Body of pancreas (tissue), 4 donors: ENCODE results near the gene KIF5B. TPM values are rescaled to one million over a fixed set of nuclear protein-coding genes. Genes with fewer than 3 reads are reported as not detected.
"Not testable (repeated sequence)": the region's sequence is repeated elsewhere in the genome, so short reads cannot be mapped to it uniquely, and the experiment has no call there.

Source experiments
- ATAC-seq: fragments of 150-250 bp; one replicate; pipeline ENCODE4 v1.9.1; 2016
- DNase-seq, 4 donors: peaks; one replicate each; pipeline ENCODE4 v3.0.0-alpha.2; 2019
- H3K27ac ChIP-seq, 4 donors: fragments of 200-600 bp; sonication (generic); 1 replicate in 3 of 4; 2 replicates in 1 of 4; pipeline versions ENCODE4 v1.5.1 to v1.6.1; 2016 to 2019; ENCODE audit warnings: mild to moderate bottlenecking in 1 of 4, mixed read lengths in 1 of 4, moderate library complexity in 1 of 4
- H3K27me3 ChIP-seq, 2 donors: fragments of 200-600 bp; sonication (generic); one replicate each; pipeline ENCODE4 v1.6.0; 2016; ENCODE audit warnings: mild to moderate bottlenecking in 1 of 2
- H3K36me3 ChIP-seq, 2 donors: fragments of 200-600 bp; sonication (generic); replicated peaks in 1 of 2; 2 replicates each; pipeline ENCODE4 v1.5.1; 2016; ENCODE audit warnings: low read depth in 2 of 2; ENCODE audit not compliant: insufficient read depth in 1 of 2
- H3K4me1 ChIP-seq: fragments of 200-600 bp; sonication (generic); one replicate; pipeline ENCODE4 v1.6.0; 2016
- H3K4me3 ChIP-seq, 2 donors: fragments of 200-600 bp; sonication (generic); 1 replicate in 1 of 2; 2 replicates in 1 of 2; pipeline ENCODE4 v1.5.1; 2016 to 2019
- H3K9me3 ChIP-seq, 3 donors: fragments of 200-600 bp; sonication (generic); 1 replicate in 2 of 3; 2 replicates in 1 of 3; pipeline ENCODE4 v1.5.1; 2016
- POLR2A ChIP-seq, 3 donors: fragments of 450-650 bp; IDR thresholded peaks; one replicate each; pipeline ENCODE4 v1.6.1; 2016; ENCODE audit warnings: antibody characterized with exemption in 3 of 3, mild to moderate bottlenecking in 2 of 3
- WGBS, 2 donors: methylation state at CpG; one replicate each; pipeline ENCODE4 v1.1.5; 2017; 5-methylcytosine and 5-hydroxymethylcytosine counted together
- intact Hi-C: fragments of 100-400 bp; cut with DNase I; formaldehyde crosslinking; loops from one replicate; pipeline ENCODE4 v1.15.1; 2023
- total RNA-seq, 2 donors: library from RNA; depleted of rRNA; stranded (reverse); fragments of >200 nt; gene quantifications; one replicate each; pipeline ENCODE4 v1.1.0, GENCODE V29; 2016
- TF ChIP-seq, protein P1 (sequence below), 7 experiments: fragments of 450-650 bp in 4 of 7; fragments of 200-600 bp in 3 of 7; sonication (generic) in 3 of 7; IDR thresholded peaks; one replicate each; pipeline ENCODE4 v1.5.1; 2016 to 2019; ENCODE audit warnings: antibody characterized with exemption in 7 of 7

Gene KIF5B
- total RNA-seq, 2 donors from 2014 or later: 53.7 to 59.9 TPM

GRCh38 chr10:32103721-32104120 is 47.5 kb upstream of the KIF5B start:
- Histone ChIP-seq H3K9me3 (no peaks in the 10 kb centered on the region), H3K4me3 (no peak overlapping the region), H3K27ac (no peak overlapping the region), H3K4me1 (peaks cover 21% of the 10 kb centered on the region), H3K36me3 (no peaks in the 10 kb centered on the region), H3K27me3 (no peaks in the 10 kb centered on the region)
- ATAC-seq (no peak), DNase-seq (no peak)
- WGBS, 2 donors: 69 to 86% methylated on average over 3 of the region's 3 CpGs
- intact Hi-C loops: no loop called here
- no peak for TF ChIP-seq POLR2A (IDR thresholded peaks at IDR 0.05)
- TF ChIP-seq, protein P1, sequence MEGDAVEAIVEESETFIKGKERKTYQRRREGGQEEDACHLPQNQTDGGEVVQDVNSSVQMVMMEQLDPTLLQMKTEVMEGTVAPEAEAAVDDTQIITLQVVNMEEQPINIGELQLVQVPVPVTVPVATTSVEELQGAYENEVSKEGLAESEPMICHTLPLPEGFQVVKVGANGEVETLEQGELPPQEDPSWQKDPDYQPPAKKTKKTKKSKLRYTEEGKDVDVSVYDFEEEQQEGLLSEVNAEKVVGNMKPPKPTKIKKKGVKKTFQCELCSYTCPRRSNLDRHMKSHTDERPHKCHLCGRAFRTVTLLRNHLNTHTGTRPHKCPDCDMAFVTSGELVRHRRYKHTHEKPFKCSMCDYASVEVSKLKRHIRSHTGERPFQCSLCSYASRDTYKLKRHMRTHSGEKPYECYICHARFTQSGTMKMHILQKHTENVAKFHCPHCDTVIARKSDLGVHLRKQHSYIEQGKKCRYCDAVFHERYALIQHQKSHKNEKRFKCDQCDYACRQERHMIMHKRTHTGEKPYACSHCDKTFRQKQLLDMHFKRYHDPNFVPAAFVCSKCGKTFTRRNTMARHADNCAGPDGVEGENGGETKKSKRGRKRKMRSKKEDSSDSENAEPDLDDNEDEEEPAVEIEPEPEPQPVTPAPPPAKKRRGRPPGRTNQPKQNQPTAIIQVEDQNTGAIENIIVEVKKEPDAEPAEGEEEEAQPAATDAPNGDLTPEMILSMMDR (IDR thresholded peaks at IDR 0.05): no peak

DNA sequence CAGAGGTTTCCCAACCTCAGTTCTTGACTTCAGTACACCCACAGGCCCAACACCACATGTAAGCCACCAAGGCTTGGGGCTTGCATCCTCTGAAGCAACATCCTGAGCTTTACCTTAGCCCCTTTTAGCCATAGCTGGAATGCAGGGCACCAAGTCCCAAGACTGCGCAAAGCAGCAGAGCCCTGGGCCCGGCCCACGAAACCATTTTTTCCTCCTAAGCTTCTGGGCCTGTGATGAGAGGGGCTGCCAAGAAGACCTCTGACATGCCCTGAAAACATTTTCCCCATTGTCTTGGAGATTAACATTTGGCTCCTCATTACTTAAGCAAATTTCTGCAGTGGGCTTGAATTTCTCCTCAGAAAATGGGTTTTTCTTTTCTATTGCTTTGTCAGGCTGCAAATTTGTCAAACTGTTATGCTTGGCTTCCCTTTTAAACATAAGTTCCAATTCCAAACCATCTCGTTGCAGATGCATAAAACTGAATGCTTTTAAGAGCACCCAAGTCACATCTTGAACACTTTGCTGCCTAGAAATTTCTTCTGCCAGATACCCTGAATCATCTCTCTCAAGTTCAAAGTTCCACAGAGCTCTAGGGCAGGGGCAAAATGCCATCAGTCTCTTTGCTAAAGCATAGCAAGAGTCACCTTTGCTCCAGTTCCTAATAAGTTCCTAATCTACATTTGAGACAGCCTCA is 42.5 kb upstream of the KIF5B start:
- DNase-seq, H3K4me3 ChIP-seq, intact Hi-C loops, H3K27me3 ChIP-seq, H3K36me3 ChIP-seq, H3K9me3 ChIP-seq, H3K27ac ChIP-seq, H3K4me1 ChIP-seq, ATAC-seq: not testable (repeated sequence)
- 69 to 71% methylated on average over 4 of the region's 4 CpGs for WGBS, 2 donors

- ATAC-seq: no peak
- intact Hi-C loops: no loop called here
- DNase-seq: no peak
Observed at GRCh38 chr10:32095116-32095733, 39.0 kb upstream of the KIF5B start.

DNA sequence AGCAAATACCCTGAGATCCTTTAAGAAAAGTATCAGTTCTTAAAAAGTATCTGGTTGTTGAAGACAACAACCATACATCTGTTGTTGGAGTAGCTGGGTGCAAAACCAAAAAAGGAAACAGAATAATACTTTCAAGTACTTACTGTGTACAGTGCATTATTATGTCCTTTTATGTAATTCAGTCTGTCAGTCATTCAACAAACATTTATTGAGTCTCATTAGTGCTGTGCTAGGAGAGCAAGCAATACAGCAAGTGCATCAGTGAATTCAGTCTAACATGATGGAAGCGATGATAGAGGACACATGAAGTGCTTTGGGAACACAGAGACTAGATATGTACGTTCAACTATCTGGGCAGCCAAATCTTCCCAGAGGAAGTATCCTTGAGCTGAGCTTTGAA is 37.4 kb upstream of the KIF5B start:
- H3K27me3 ChIP-seq: no peaks in the 10 kb centered on the region
- no peak overlapping the region for H3K4me3 ChIP-seq
- WGBS, 2 donors: 81 to 95% methylated on average over 2 of the region's 2 CpGs
- no peak for DNase-seq
- H3K27ac ChIP-seq: no peak overlapping the region
- H3K9me3 ChIP-seq: no peaks in the 10 kb centered on the region
- intact Hi-C loops: no loop called here
- H3K4me1 ChIP-seq: no peaks in the 10 kb centered on the region
- TF ChIP-seq, protein P1 (IDR thresholded peaks at IDR 0.05): no peak
- TF ChIP-seq POLR2A (IDR thresholded peaks at IDR 0.05): no peak
- no peak for ATAC-seq
- H3K36me3 ChIP-seq: no peaks in the 10 kb centered on the region

More at GRCh38 chr10:32095116-32095733, 39.0 kb upstream of the KIF5B start:
- H3K4me1 ChIP-seq: no peaks in the 10 kb centered on the region
- H3K9me3 ChIP-seq: no peaks in the 10 kb centered on the region
- H3K36me3 ChIP-seq: no peaks in the 10 kb centered on the region
- TF ChIP-seq POLR2A (IDR thresholded peaks at IDR 0.05): no peak
- TF ChIP-seq, protein P1 (IDR thresholded peaks at IDR 0.05): no peak
- H3K27me3 ChIP-seq: no peaks in the 10 kb centered on the region
- H3K4me3 ChIP-seq: no peak overlapping the region
- 98 to 100% methylated on average over 2 of the region's 2 CpGs for WGBS, 2 donors
- no peak overlapping the region for H3K27ac ChIP-seq

DNA sequence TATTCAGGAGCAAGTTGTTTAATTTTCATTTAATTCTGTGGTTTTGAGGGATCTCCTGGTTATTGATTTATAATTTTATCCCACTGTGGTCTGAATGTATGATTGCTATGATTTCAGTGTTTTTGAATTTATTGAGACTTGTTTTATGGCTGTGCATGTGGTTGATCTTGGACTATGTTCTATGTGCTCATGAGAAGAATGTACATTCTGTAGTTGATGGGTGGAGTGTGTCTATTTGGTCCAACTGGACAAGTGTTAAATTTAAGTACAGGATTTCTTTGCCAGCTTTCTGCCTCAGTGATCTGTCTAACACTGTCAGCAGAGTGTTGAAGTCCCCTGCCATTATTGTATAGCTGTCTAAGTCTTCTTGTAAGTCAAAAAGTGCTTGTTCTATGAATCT is 34.8 kb upstream of the KIF5B start:
- Histone ChIP-seq H3K4me1 (no peaks in the 10 kb centered on the region), H3K27me3 (no peaks in the 10 kb centered on the region), H3K9me3 (no peaks in the 10 kb centered on the region), H3K4me3 (no peak overlapping the region), H3K27ac (no peak overlapping the region), H3K36me3 (no peaks in the 10 kb centered on the region)
- DNase-seq (no peak), ATAC-seq (no peak)
- intact Hi-C loops: no loop called here
- TF ChIP-seq, protein P1 (IDR thresholded peaks at IDR 0.05): no peak
- no peak for TF ChIP-seq POLR2A (IDR thresholded peaks at IDR 0.05)
